EL (cell line): ENCODE measurements around the gene ASIC2.

Experiments
- DNase-seq: peaks from one replicate; pipeline ENCODE4 v3.0.0-alpha.2; 2016

The ASIC2 gene

DNA sequence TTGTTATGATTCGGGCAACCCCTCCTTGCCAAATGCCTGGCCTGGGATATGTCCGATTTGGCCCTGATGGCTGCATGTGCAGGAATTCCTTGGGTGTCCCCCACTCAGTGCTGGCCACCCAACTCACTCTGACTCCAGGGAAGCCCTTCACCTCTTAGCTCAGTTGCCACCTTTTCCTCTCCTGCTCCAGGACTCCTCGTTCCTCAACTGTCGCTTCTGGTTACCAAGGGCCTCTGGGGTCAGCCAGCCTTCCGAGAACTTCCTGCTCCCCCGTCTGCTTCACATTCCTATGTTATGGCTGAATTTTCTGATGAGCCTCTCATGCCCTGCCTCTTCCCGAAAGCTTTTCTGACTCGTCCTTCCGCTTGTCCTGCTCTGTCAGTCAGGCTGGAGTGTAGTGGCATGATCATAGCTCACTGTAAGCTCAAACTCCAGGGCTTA lies 237.9 kb downstream of the ASIC2 start:
- DNase-seq, result peak; percentile 42

GRCh38 chr17:33054412-33054811 lies 238.7 kb downstream of the ASIC2 start:
- DNase-seq, result no peak

DNA sequence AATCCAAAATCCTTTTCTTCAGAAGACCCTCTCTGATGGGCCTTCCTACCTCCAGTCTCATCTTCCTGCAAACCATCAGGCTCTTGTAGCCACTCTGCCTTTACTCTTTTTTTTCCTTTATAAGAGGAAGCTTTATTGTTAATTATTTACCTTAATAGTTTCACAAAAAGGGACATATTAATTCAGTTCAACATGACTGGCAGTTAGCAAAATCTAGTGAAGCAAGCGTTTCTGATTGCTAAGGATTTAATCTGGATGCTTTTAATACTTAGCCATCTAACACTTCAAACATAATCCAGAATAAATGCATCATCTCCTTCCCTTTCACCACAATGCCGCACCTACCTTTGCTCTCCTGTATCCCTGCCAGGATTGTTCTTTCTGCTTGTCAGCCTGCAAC lies 239.4 kb downstream of the ASIC2 start:
- DNase-seq, result no peak

DNA sequence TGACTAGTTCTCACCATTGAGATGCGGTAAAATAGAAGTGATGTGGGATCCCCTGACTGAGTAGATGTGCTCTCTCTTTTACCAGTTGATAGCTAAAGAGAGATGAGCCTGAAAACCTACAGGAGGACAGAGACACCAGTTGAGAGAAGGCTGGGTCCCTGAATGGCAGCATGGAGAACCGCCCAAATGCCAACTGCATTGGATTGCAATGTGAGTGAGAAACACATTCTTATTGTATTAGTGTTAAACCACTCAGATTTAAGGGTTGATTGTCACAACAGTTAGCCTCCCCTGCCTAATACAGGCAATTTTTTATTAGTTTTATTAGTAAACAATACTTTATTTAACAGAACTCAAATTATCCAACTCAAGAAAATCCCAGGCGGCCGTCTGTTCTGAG lies 240.2 kb downstream of the ASIC2 start:
- peak; percentile 32 for DNase-seq

DNA sequence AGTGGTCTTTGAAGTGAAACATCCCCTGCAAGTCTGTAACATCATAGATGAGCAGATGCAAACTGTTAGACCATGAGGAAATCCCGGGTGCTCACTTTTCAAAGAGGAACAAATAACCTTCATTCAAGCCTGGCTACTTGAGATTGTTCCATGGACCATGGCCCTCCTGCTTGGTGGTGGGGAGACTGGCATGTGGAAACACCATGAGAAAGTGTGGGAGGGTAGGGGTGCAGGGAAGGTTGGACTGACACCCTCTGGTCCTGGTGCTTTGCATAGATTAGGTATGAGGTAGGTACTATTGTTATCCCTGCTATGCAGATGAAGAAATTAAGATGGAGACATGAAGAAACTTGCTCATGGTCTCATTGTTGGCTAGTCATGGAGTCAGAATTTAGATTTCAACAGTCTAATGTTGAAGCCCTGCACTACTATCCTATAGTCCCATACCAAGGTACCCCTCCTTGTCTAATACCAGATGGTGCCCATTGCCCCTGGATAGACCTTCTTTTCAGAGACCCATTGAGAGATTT lies 242.4 kb downstream of the ASIC2 start:
- no peak for DNase-seq

DNA sequence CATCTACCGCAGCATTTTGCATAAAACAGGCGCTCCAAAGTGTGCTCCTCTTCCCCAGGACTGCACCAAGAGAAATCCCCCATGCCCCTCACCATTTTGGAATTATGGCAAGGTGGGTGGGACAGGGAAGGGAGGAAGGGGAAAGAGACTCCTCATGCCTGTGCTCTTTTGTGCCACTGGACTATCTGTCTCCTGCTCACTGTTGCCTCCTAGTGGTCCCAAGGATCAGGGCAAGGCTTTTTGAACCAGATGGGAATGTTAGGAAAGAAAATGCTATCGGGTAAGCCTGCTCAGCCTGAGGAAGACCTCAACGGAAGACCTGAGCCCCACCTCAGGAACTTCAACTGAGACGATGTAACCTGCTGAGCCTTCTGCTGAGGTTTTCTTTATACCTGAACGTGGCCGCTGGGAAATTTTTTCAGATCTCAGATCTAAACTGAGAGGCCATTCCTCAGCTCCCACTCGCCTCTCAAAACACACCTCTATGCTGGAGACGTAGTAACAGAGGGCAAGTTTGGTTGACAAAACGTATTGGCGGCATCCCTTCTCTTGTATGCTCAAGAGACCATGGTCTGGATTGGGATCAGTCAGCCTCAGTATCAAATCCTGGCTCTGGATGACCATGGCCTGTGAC lies 243.2 kb downstream of the ASIC2 start:
- DNase-seq, result peak; percentile 53

DNA sequence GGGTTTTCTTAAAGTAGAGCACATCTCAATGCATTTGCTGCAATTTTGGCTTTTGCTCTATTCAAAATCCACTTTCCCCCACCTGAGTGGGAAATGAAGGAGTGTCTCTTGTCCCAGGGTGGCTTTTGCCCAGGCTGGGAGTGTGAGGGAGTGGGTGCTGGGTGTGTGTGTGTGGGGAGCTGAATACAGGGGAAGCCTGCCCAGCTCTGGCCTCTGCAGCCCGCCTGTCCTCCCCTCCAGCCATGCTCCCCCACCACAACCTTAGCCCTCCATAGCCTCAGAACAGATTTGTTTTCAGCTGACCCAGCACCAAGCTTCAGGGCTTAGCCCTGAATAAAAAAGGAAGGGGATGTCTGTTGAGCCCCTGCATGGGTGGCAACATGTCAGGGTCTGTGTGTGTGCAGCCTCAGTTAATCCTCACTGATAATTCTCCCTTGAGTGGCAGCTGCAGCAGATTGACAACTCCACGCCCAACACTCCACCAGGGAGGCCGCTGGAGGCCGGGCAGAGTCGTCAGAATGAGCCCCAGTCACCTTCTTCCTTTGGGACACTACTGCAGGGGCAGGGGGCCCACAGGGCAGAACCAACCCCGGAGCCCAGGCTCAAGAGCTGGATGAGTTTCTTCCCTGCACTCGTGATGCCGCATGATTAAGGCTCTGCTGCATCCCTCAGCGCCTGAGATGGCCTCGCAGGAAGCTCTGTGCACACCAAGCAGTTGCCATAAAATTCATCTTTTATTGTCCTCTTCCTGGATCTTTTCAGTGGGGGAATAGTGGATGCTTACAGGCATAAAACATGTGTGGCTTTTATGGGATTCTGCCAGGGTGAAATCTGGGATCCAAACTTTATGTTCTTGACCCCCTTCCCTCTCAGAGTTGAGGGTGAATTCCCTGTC lies 246.5 kb downstream of the ASIC2 start:
- DNase-seq, result no peak

GRCh38 chr17:33045216-33045615 lies 247.9 kb downstream of the ASIC2 start:
- DNase-seq, result no peak

GRCh38 chr17:33044771-33045170 lies 248.3 kb downstream of the ASIC2 start:
- no peak for DNase-seq

DNA sequence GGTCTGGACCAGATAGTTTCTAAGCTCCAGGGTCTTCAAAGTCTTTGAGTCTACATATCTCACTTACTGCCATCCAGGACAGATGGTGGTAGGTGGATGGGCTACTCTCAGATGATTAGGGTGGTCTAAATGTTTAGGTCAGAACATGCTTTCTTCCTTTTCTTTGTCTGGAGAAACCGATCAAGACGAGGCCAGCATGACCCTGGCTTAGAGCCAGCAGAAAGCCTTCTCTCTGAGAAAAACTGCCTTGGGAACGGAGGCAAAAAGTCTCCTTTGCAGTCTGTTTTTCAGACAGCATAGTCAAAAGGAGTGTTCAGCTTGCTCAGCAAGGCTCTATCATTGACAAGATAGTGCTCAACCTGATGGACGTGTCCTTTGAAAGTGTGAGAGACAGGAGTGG lies 252.6 kb downstream of the ASIC2 start:
- no peak for DNase-seq

DNA sequence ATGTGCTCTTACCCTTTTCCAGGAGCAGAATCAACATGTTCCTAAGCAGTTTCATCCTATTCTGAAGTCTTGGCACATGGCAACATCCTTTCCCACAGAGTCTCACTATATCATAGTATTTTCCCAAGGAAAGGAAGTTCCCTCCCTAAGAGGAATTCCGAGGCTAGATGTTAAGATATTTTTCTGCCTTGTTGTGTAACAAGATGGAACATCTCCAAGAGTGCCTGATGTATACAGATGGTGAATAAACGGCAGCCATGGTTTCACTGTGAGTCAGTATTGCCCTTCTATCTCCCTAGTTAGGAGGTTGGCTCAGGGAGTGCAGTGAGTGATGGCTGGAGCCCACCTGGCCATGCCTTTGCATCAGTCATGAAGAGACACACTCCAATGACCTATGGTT lies 253.2 kb downstream of the ASIC2 start:
- DNase-seq, result peak; percentile 70

DNA sequence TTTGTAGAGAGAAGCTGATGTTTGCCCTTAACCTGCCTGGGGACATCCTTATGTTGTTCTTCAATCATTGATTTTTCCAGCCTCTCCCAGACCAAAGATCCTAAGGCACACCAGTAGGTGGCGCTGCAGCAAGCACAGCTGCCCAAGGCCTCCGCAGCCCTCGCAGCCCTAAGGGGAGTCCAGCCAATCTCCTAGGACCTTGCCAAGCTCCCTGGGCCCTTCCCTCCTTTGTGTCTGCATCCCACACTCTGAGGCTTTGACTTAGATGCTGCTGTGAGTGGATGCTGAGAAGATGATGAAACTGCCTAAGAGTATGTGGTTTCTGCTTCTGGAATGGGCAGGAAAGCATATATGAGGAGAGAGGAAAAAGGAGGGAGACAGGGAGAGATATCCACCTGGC lies 254.4 kb downstream of the ASIC2 start:
- DNase-seq, result peak; percentile 39

GRCh38 chr17:33033176-33033575 lies 259.9 kb downstream of the ASIC2 start:
- DNase-seq, result no peak

GRCh38 chr17:33028778-33029177 lies 264.3 kb downstream of the ASIC2 start:
- no peak for DNase-seq

DNA sequence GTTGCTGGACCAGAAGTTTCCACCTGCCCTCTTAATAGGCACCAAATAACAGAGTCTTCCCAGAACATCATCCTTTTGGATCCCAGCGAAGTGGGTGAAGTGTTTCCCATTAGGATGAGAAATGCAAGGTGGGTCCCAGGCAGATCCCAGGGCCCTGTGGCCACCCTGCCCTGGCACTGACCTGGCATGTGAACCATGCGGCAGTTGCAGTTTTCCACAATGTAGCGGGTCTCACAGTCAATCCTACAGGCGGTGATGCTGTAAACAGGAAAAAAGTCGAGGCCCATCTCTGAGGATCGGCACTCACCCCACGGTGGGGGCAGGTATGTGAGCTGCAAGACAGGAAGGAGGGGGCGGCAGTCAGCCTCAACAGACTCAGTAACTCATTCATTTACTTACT lies 265.0 kb downstream of the ASIC2 start:
- no peak for DNase-seq

GRCh38 chr17:33024688-33025486 lies 268.2 kb downstream of the ASIC2 start:
- no peak for DNase-seq

GRCh38 chr17:33023790-33024189 lies 269.3 kb downstream of the ASIC2 start:
- DNase-seq, result no peak

- no peak for DNase-seq
Measured at GRCh38 chr17:33021731-33022408, 271.2 kb downstream of the ASIC2 start.

DNA sequence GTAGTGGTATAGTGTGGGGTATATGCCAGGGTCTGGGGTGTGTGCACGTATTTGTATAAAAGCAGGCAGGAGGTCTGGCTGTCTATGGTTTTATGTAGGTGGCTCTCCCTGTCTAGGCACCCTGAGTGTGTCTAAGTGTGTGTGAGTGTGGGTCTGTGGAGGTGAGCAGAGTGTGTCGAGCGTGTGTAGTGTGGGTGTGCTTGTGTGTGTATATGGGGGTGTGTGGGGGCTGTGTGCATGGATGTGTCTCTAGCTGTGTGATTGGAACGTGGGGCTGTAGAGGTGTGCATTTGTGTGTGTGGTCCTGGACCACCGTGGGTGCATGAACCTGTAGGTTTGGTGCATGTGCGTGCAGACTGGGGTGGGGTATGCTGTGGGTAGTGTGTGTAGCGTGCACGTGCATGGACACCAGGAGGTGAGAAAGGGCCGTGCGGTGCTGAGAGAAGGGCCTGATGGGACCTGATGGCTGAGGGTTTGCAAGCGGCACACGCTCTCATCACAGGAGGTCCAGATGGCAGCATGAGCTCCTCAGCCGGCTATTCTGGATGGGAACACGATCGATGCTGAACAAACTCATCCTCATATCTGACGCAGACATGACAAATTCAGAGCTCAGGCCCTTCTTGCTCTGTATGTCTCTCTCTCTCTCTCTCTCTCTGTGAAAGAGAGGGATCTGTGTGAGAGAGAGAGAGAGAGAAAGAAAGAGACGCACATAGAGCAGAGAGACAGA lies 273.8 kb downstream of the ASIC2 start:
- no peak for DNase-seq

- DNase-seq, result no peak
Measured at GRCh38 chr17:33017366-33017765, 275.7 kb downstream of the ASIC2 start.

GRCh38 chr17:33016920-33017319 lies 276.2 kb downstream of the ASIC2 start:
- DNase-seq, result no peak
